ENCODE data around the gene HSPA2. TPM values are rescaled to one million over a fixed set of nuclear protein-coding genes. Genes with fewer than 3 reads are reported as not detected.
"Not testable (repeated sequence)": the region's sequence is repeated elsewhere in the genome, so short reads cannot be mapped to it uniquely, and the experiment has no call there.

Gene HSPA2
- total RNA-seq, 1 donor from 2014 or later = 23.9 TPM

DNA sequence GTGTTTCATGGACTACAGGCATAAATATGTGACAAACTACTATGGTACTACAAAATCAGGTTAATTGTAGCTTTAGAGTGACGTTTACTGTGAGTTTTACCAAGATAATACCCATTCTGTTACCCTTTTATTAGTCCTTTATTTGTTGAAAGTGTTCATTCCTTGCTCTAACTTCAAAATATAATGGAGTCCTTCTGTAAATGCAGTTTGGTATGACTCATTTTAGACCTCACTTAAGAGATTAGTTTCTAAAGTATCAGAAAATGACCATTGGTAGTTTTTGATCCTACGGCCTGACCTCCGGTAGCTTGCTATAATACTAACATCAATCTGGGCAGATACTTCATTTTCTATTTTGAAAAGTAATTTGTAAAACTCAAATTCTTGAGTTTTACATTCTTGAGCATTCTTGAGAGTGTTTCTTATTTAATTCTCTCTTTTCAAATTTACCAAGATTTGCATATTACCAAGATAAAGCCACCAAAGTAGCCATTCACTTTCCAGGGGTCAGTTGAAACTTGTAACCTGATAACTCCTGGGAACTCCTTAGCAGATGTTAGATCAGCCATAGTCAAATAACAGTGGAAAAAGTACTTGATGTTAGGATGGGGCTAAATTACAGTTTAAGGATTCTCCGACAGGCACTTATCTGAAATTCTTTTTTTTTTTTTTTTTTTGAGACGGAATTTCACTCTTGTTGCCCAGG is 4.2 kb downstream of the HSPA2 start:
- TF ChIP-seq, protein P1, sequence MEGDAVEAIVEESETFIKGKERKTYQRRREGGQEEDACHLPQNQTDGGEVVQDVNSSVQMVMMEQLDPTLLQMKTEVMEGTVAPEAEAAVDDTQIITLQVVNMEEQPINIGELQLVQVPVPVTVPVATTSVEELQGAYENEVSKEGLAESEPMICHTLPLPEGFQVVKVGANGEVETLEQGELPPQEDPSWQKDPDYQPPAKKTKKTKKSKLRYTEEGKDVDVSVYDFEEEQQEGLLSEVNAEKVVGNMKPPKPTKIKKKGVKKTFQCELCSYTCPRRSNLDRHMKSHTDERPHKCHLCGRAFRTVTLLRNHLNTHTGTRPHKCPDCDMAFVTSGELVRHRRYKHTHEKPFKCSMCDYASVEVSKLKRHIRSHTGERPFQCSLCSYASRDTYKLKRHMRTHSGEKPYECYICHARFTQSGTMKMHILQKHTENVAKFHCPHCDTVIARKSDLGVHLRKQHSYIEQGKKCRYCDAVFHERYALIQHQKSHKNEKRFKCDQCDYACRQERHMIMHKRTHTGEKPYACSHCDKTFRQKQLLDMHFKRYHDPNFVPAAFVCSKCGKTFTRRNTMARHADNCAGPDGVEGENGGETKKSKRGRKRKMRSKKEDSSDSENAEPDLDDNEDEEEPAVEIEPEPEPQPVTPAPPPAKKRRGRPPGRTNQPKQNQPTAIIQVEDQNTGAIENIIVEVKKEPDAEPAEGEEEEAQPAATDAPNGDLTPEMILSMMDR (conservative IDR thresholded peaks at IDR 0.05; ENCODE audit: low read depth, low read length) = no peak
- no peak overlapping the region for H3K4me3 ChIP-seq (ENCODE audit: low read depth, low read length)
- no peak for DNase-seq (ENCODE audit: low read depth)

DNA sequence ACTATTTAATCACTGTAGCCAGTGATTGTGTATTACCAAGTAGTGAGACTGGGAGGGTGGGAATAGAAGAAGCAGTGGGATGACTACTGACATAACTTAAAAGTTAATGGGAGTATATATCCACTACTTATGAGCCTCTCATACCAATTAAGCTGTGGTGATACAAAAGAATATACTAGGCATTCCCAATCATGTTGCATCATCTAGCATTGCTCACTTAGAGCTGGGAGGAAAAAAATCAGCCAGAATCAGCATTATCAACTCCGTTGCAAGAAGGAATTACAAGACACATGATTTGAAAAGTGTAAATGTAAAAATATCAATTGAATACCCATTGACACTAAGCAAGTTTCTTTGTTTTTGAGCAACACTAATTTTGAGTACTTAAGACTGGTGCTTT is 8.5 kb downstream of the HSPA2 start:
- H3K4me3 ChIP-seq (ENCODE audit: low read depth, low read length) = no peak overlapping the region
- no peak for DNase-seq (ENCODE audit: low read depth)
- TF ChIP-seq, protein P1 (conservative IDR thresholded peaks at IDR 0.05; ENCODE audit: low read depth, low read length) = no peak

DNA sequence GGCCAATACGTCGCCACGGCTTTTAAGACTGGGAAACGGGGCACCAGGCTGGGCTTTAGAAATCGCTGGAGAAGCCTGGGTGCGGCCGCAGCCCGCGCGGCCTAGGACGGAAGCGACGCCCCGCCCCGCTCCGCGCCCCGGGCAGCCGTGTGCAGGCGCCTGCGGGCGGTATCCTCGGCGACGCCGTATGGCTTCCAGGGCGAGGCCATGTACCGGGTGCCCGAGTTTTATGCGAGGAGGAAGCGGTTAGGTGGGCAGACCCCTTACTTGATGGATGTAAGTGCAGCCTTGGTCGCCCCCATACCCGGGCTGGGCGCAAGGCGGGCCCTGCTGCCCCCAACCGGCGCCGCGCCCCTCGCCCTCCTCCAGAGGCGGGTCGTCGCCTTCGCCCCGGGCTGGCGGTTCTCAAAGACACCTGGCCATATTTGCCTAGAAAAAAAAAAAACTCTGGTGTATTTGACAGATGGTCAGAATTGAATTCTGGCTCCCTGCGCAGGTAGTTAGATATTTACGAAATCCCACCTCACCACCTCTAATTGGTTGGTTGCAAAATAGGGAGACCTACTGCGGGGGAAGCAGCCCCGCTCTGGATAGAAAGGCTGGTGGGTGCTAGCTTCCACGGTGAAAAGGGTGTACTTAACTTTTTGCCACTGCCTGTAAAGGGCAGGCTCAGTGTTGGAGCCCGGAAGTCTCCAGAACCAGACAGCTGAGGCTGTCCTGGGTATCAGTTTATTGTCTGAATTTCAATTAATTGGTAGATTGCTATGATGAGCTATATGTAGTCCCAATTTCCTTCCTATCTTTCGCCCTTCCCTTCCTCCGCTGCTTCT is 9.5 kb downstream of the HSPA2 start, which contains the start of gene PPP1R36:
PPP1R36 (plus strand) TSS at position 171 of the 830 bp plus-strand sequence; CDS start at position 208, 37 bp downstream.
- no peak for DNase-seq (ENCODE audit: low read depth)
- TF ChIP-seq, protein P1 (conservative IDR thresholded peaks at IDR 0.05; ENCODE audit: low read depth, low read length) = no peak
- peak within 1 kb of the TSS; percentile 36 for H3K4me3 ChIP-seq (ENCODE audit: low read depth, low read length)

DNA sequence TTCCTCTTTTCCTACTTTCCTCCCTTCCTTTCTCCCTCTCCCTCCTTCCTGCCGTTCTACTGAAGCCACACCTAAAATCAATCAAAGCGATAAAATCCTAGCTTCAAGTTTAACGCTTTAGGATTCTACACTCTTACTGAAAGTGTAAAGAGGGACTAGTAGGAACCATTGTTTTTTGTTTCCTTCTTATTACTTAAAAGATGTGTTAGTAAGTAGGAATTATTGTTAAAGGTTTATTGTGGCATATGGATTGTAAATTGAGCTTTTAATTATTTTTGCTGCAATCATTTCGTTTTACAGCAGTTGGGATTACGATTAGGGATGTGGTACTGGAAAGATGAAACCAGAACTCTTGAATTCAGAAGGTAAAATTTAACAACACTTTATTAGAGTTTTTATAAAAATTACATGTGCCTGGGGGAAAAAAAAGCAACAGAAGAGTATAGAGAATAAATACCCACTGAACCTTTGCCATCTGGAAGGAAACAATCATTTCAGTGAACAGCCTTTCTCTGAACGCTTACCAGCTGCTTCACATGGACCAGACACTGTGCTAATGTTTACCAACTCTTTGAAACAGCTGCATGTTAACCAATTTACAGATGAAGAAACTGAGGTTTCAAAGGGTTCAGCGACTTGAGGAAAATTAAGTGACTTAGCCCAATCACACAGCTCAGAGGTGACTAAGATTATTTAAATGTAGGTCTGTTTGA is 10.2 kb downstream of the HSPA2 start:
- no peak overlapping the region for H3K4me3 ChIP-seq (ENCODE audit: low read depth, low read length)
- no peak for DNase-seq (ENCODE audit: low read depth)
- TF ChIP-seq, protein P1 (conservative IDR thresholded peaks at IDR 0.05; ENCODE audit: low read depth, low read length) = no peak

DNA sequence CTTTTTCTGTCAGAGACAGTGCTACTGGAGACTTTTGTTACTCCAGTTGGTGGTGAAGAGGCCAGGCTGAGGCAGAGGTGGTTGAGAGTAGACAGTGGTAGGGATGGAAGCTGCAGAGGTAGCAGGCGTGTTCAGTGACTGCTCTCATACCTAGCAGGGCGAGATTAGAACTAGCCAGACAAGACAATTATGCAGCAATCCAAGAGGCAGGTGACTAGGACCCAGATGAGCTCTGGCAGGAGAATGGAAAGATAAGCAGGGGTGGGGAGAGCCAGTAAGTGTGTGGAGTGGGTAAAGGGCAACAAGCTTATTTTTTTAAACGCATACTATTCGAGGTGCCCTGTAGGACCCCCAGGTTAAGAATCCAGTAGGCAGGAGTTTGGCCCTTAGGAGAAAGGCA is 14.0 kb downstream of the HSPA2 start:
- DNase-seq (ENCODE audit: low read depth) = no peak
- no peak overlapping the region for H3K4me3 ChIP-seq (ENCODE audit: low read depth, low read length)
- TF ChIP-seq, protein P1 (conservative IDR thresholded peaks at IDR 0.05; ENCODE audit: low read depth, low read length) = no peak

DNA sequence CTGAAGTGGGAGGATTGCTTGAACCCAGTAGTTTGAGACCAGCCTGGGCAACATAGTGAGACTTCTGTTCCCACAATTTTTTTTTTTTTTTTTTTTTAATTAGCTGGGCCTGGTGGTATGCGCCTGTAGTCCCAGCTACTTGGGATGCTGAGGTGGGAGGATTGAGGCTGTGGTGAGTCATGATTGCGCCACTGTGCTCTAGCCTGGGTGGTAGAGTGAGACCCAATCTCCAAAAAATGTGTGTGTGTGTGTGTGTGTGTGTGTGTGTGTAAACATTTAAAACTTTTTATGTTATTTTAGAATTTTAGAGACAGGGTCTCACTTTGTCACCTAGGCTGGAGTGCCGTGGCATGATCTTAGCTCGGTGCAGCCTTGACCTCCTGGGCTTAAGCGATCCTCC is 16.0 kb downstream of the HSPA2 start:
- no peak overlapping the region for H3K4me3 ChIP-seq (ENCODE audit: low read depth, low read length)
- TF ChIP-seq, protein P1 (conservative IDR thresholded peaks at IDR 0.05; ENCODE audit: low read depth, low read length) = no peak
- DNase-seq (ENCODE audit: low read depth) = no peak

DNA sequence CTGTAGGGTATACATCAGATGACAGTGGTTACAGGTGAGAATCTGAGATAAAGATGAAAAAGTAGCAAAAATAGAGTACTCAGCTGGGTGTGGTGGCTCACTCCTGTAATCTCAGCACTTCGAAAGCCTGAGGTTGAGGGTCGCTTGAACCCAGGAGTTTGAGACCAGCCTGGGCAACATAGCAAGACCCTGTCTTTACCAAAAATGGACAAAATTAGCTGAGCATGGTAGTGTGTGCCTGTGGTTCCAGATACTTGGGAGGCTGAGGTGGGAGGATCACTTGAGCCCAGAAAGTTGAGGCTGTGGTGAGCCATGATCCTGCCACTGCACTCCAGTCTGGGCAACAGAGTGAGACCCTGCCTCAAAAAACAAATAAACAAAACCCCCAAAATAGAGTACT is 17.7 kb downstream of the HSPA2 start:
- DNase-seq (ENCODE audit: low read depth); H3K4me3 ChIP-seq (ENCODE audit: low read depth, low read length): not testable (repeated sequence)

Measured in epithelial cell of proximal tubule (primary cell).